DND-41 (cell line): ENCODE results near the gene ARFIP2.

Experiments
- ATAC-seq: fragments of 200-7000 bp; cut with Tn5 transposase; 3 replicates; pipeline ENCODE4 v1.9.1; 2021; ENCODE audit warnings: low read depth; ENCODE audit not compliant: insufficient read depth
- DNase-seq: peaks from one replicate; pipeline ENCODE4 v3.0.0-alpha.2; 2020
- H2AFZ ChIP-seq: 2 replicates; pipeline ENCODE4 v1.6.0; 2012; ENCODE audit warnings: low read depth, low read length
- H3K27ac ChIP-seq: 2 replicates; pipeline ENCODE4 v1.5.1; 2012; ENCODE audit warnings: low read length, inconsistent platforms
- H3K27me3 ChIP-seq: fragments of 200-600 bp; sonication (generic); 2 replicates; pipeline ENCODE4 v1.6.0; 2012; ENCODE audit warnings: low read length, mild to moderate bottlenecking, inconsistent platforms; ENCODE audit not compliant: insufficient read depth, poor library complexity
- H3K36me3 ChIP-seq: 2 replicates; pipeline ENCODE4 v1.5.1; 2012; ENCODE audit warnings: low read length, inconsistent platforms; ENCODE audit not compliant: insufficient read depth
- H3K4me1 ChIP-seq: 2 replicates; pipeline ENCODE4 v1.5.1; 2012; ENCODE audit warnings: mild to moderate bottlenecking, low read length; ENCODE audit not compliant: insufficient read depth
- H3K4me2 ChIP-seq: 2 replicates; pipeline ENCODE4 v1.6.0; 2012; ENCODE audit warnings: mild to moderate bottlenecking, moderate library complexity, low read length, inconsistent platforms; ENCODE audit not compliant: insufficient read depth
- H3K4me3 ChIP-seq, 2 experiments: fragments of 200-600 bp in 1 of 2; shearing (Covaris generic) in 1 of 2; 2 replicates each; pipeline ENCODE4 v1.5.1; 2012 to 2016; ENCODE audit warnings: inconsistent platforms in 2 of 2, low read length in 2 of 2, mild to moderate bottlenecking in 2 of 2, low read depth in 1 of 2, moderate library complexity in 1 of 2
- H3K79me2 ChIP-seq: 2 replicates; pipeline ENCODE4 v1.6.0; 2012; ENCODE audit warnings: low read length, inconsistent platforms; ENCODE audit not compliant: insufficient read depth
- H3K9ac ChIP-seq: 2 replicates; pipeline ENCODE4 v1.6.0; 2012; ENCODE audit warnings: low read depth, mild to moderate bottlenecking, inconsistent platforms, low read length, moderate library complexity
- H3K9me3 ChIP-seq: 2 replicates; pipeline ENCODE4 v1.5.1; 2012; ENCODE audit warnings: low read length, moderate library complexity, mild to moderate bottlenecking, inconsistent platforms; ENCODE audit not compliant: insufficient read depth, severe bottlenecking
- H4K20me1 ChIP-seq: 2 replicates; pipeline ENCODE4 v1.6.0; 2012; ENCODE audit warnings: low read length; ENCODE audit not compliant: insufficient read depth
- EZH2 ChIP-seq: IDR thresholded peaks from 3 replicates; pipeline ENCODE4 v1.6.1; 2012; ENCODE audit warnings: borderline replicate concordance, low read depth, mild to moderate bottlenecking, moderate library complexity, low read length, inconsistent platforms; ENCODE audit not compliant: severe bottlenecking
- TF ChIP-seq, protein P1 (sequence below): IDR thresholded peaks from 2 replicates; pipeline ENCODE4 v1.5.1; 2012; ENCODE audit warnings: borderline replicate concordance, low read length, moderate library complexity, mild to moderate bottlenecking; ENCODE audit not compliant: poor library complexity, severe bottlenecking; ENCODE audit errors: extremely low read depth

The ARFIP2 gene

GRCh38 chr11:6459099-6459450 lies 22.1 kb downstream of the ARFIP2 start:
- H3K4me1 ChIP-seq = no peaks in the 10 kb centered on the region
- ATAC-seq (no peak), DNase-seq (no peak)
- no peaks in the 10 kb centered on the region for H3K9me3 ChIP-seq
- no peak overlapping the region for H2AFZ ChIP-seq
- H3K9ac ChIP-seq = no peak overlapping the region
- no peaks in the 10 kb centered on the region for H4K20me1 ChIP-seq
- no peak overlapping the region for H3K27ac ChIP-seq
- H3K4me2 ChIP-seq = no peak overlapping the region
- no peak overlapping the region for H3K4me3 ChIP-seq
- H3K27me3 ChIP-seq = no peaks in the 10 kb centered on the region
- peaks cover 22% of the 10 kb centered on the region for H3K36me3 ChIP-seq
- TF ChIP-seq EZH2 = no peak
- TF ChIP-seq, protein P1, sequence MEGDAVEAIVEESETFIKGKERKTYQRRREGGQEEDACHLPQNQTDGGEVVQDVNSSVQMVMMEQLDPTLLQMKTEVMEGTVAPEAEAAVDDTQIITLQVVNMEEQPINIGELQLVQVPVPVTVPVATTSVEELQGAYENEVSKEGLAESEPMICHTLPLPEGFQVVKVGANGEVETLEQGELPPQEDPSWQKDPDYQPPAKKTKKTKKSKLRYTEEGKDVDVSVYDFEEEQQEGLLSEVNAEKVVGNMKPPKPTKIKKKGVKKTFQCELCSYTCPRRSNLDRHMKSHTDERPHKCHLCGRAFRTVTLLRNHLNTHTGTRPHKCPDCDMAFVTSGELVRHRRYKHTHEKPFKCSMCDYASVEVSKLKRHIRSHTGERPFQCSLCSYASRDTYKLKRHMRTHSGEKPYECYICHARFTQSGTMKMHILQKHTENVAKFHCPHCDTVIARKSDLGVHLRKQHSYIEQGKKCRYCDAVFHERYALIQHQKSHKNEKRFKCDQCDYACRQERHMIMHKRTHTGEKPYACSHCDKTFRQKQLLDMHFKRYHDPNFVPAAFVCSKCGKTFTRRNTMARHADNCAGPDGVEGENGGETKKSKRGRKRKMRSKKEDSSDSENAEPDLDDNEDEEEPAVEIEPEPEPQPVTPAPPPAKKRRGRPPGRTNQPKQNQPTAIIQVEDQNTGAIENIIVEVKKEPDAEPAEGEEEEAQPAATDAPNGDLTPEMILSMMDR = no peak
- H3K79me2 ChIP-seq = no peaks in the 10 kb centered on the region

- no peak overlapping the region for H3K27ac ChIP-seq
- H4K20me1 ChIP-seq = no peaks in the 10 kb centered on the region
- H3K4me1 ChIP-seq = no peaks in the 10 kb centered on the region
- no peaks in the 10 kb centered on the region for H3K9me3 ChIP-seq
- ATAC-seq = no peak
- no peak for DNase-seq
- H3K79me2 ChIP-seq = no peaks in the 10 kb centered on the region
- H3K27me3 ChIP-seq = no peaks in the 10 kb centered on the region
- no peak overlapping the region for H3K9ac ChIP-seq
- no peak overlapping the region for H3K4me2 ChIP-seq
- TF ChIP-seq, protein P1 = no peak
- no peak for TF ChIP-seq EZH2
- no peak overlapping the region for H2AFZ ChIP-seq
- H3K4me3 ChIP-seq = no peak overlapping the region
- peaks cover 21% of the 10 kb centered on the region for H3K36me3 ChIP-seq
These were observed 22.6 kb downstream of the ARFIP2 start for GRCh38 chr11:6458352-6459098.

DNA sequence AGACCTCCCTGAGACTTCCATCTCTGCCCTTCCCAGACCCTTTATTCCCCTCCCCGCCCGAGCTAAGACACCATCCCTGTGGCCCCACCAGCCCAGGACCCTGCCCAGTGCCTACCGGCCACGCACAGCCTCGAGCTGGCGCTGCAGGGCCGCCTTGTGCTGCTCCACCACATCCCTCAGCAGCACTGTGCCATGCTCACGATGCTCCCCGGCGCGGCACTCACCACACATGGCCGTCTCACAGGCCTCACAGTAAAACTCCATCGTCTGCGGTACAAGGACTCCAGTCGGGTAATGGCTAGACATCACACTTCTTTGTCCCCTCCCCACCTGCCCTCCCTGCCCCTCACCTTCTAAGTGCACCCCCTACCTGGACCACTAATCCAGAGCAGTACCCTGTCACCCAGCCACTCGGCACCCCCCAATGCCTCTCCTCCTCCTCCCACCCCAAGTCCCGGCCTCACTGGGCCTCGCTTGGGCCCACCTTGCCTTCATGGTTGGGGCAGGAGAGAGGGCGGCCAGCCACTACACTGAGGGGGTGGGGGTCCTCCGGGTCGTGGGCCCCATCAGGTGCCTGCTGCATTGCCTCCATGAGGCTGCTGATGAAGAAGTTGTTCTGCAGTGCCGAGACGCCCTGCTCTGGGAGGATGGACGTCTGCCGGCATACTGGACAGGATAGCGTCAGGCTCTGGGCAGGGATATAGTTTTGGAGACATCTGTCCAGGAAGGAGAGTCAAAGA lies 23.4 kb downstream of the ARFIP2 start:
- TF ChIP-seq, protein P1 = no peak
- TF ChIP-seq EZH2 = no peak
- Histone ChIP-seq H4K20me1 (no peaks in the 10 kb centered on the region), H3K27me3 (no peaks in the 10 kb centered on the region), H3K36me3 (peaks cover 19% of the 10 kb centered on the region), H3K9me3 (no peaks in the 10 kb centered on the region), H2AFZ (no peak overlapping the region), H3K4me2 (no peak overlapping the region), H3K79me2 (no peaks in the 10 kb centered on the region), H3K4me3 (no peak overlapping the region), H3K9ac (no peak overlapping the region), H3K4me1 (no peaks in the 10 kb centered on the region), H3K27ac (no peak overlapping the region)
- ATAC-seq (no peak), DNase-seq (no peak)
